D721Med (cell line): Measurements from ENCODE around the gene MYO7B.
A peak's percentile ranks its signal among the peaks of the same experiment; 100 is the strongest.

Experiments
- DNase-seq: peaks from one replicate; pipeline ENCODE4 v3.0.0; 2011; ENCODE audit warnings: low spot score; ENCODE audit not compliant: insufficient read length
- FAIRE-seq: peaks from 2 replicates; lab custom pipeline; 2011; peaks lifted over from hg19 to GRCh38; lab: Jason Lieb, UNC
- CTCF ChIP-seq: IDR thresholded peaks from 2 replicates; pipeline ENCODE4 v1.5.1; 2012; ENCODE audit warnings: mild to moderate bottlenecking, control low read depth; ENCODE audit not compliant: insufficient read depth; ENCODE audit errors: missing control alignments

MYO7B gene

GRCh38 chr2:127680706-127681287 lies 145.3 kb downstream of the MYO7B start:
- TF ChIP-seq CTCF = no peak
- FAIRE-seq (no peak), DNase-seq (peak; percentile 3)

DNA sequence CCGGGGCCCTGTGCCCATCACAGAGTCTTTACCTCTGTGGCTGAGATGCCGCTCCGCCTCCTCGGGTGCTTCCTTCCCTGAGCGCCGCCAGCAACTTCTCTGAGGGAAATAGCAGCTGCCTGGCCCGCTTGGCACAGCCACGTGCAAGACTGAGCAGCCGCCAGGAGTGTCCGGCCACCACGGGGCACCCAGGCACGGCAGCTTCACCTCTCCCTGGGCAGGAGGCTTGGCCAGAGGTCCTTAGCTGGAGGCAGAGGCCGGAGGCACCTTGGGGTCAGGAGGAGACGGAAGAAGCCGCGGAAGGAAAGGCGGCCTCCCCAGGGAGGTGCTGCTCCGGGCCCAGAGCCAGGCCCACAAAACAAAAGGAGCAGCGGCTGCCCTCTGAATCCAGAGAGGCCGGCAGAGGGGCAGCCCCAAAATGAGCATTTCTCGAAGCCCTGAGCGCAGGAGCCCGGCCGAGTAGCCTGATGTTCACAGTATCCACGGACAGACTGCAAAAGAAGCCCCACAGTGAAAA lies 145.9 kb downstream of the MYO7B start:
- no peak for TF ChIP-seq CTCF
- FAIRE-seq (no peak), DNase-seq (no peak)

DNA sequence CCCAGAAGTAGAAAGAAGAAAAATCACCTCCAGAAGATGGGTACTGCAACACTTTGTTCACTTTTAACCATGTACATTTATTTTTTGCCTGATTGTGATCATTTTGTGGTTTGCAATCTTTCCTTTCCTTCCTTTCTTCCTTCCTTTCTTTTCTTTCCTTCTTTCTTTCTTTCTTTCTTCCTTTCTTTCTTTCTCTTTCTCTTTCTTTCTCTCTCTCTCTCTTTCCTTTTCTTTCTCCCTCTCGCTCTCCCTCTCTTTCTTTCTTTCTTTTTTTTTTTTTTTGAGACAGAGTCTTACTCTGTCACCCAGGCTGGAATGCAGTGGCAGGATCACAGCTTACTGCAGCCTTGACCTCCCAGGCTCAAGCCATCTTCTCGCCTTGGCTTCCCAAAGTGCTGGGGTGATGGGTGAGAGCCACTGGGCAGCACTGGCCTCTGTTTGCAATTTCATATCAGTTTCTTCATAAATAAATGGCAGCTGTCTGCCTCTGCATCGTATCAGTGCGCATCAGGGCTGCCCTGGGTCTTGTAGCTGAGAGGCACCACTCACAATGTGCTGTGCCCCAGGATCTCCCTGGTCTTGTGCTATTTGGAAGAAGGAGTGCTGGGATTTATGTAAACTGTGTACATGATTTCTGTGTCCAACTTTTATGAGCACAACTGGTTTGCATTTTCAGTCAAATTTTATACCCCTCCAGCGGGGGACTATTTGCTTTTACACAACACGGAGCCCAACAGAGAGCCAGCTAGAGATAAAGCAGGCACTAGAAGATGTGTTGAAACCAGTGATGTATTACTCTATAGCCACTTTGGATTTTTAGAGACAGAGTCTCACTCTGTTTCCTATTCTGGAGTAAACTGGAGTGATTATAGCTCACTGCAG lies 146.7 kb downstream of the MYO7B start:
- DNase-seq (no peak), FAIRE-seq (no peak)
- no peak for TF ChIP-seq CTCF

GRCh38 chr2:127683056-127683455 lies 147.6 kb downstream of the MYO7B start:
- no peak for TF ChIP-seq CTCF
- no peak for FAIRE-seq
- no peak for DNase-seq

DNA sequence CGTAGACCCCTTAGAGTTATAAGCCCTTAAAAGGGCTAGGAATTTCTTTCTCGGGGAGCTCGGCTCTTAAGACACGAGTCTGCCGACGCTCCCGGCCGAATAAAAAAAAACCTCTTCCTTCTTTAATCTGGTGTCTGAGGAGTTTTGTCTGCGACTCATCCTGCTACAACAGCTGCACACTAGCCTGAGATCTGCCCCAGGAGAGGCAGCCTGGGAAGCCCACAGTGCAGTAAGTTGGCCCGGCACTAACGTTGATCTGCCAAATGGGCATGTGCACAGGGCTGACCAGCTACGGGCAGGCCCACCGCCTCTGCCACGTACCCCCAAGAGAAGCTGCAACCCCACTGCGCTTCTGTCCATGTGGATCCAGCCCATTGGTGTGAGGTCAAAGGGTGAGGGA lies 148.3 kb downstream of the MYO7B start:
- no peak for FAIRE-seq
- no peak for TF ChIP-seq CTCF
- DNase-seq = no peak

- DNase-seq (no peak), FAIRE-seq (no peak)
- TF ChIP-seq CTCF = no peak
These were observed 150.1 kb downstream of the MYO7B start for GRCh38 chr2:127685410-127686080.
